CD4-positive, alpha-beta T cell treated with Interleukin-17A for 4 hours (primary cell): Measurements from ENCODE around the gene MSRB3.
"Not testable (repeated sequence)": the region's sequence is repeated elsewhere in the genome, so short reads cannot be mapped to it uniquely, and the experiment has no call there.

Experiments
- DNase-seq: peaks from one replicate; pipeline ENCODE4 v3.0.0-alpha.2; 2020; ENCODE audit warnings: mixed read lengths

The MSRB3 gene

GRCh38 chr12:65278576-65279368 lies at the start of gene MSRB3:
TSS of gene MSRB3 (plus strand) at chr12:65278683. CDS start at chr12:65308580, 29,897 bp downstream.
- peak; percentile 8 for DNase-seq

GRCh38 chr12:65229441-65229840 lies 49.0 kb upstream of the MSRB3 start:
- no peak for DNase-seq

- no peak for DNase-seq
Measured at GRCh38 chr12:65232476-65233077, 45.9 kb upstream of the MSRB3 start.

GRCh38 chr12:65237153-65237552 lies 41.3 kb upstream of the MSRB3 start:
- no peak for DNase-seq

- DNase-seq, result no peak
Measured at GRCh38 chr12:65238609-65239008, 39.9 kb upstream of the MSRB3 start.

- DNase-seq, result no peak
Measured at GRCh38 chr12:65248656-65249633, 29.5 kb upstream of the MSRB3 start.

- DNase-seq, result no peak
Measured at GRCh38 chr12:65252515-65252914, 26.0 kb upstream of the MSRB3 start.

- DNase-seq, result no peak
Measured at GRCh38 chr12:65257986-65258385, 20.5 kb upstream of the MSRB3 start.

GRCh38 chr12:65259501-65259900 lies 19.0 kb upstream of the MSRB3 start:
- DNase-seq, result no peak

- DNase-seq, result no peak
Measured at GRCh38 chr12:65263777-65264176, 14.7 kb upstream of the MSRB3 start.

- DNase-seq, result no peak
Measured at GRCh38 chr12:65266408-65266807, 12.1 kb upstream of the MSRB3 start.

GRCh38 chr12:65269603-65270002 lies 8.9 kb upstream of the MSRB3 start:
- no peak for DNase-seq

- no peak for DNase-seq
Measured at GRCh38 chr12:65274602-65275272, 3.7 kb upstream of the MSRB3 start.

GRCh38 chr12:65275627-65276026 lies 2.9 kb upstream of the MSRB3 start:
- no peak for DNase-seq

GRCh38 chr12:65276916-65277530 lies 1.5 kb upstream of the MSRB3 start:
- DNase-seq, result no peak

- DNase-seq, result no peak
Measured at GRCh38 chr12:65277994-65278575, 398 bp upstream of the MSRB3 start.

GRCh38 chr12:65279369-65280112 lies 1.1 kb downstream of the MSRB3 start:
- DNase-seq, result no peak

- no peak for DNase-seq
Measured at GRCh38 chr12:65280306-65280705, 1.8 kb downstream of the MSRB3 start.

- no peak for DNase-seq
Measured at GRCh38 chr12:65282840-65283239, 4.4 kb downstream of the MSRB3 start.

- DNase-seq, result not testable (repeated sequence)
Measured at GRCh38 chr12:65285532-65285931, 7.0 kb downstream of the MSRB3 start.

GRCh38 chr12:65287426-65287825 lies 8.9 kb downstream of the MSRB3 start:
- no peak for DNase-seq
